Testis (tissue), 3 donors: Measurements from ENCODE around the gene SEC31A. TPM values are rescaled to one million over a fixed set of nuclear protein-coding genes. Genes with fewer than 3 reads are reported as not detected.

Source experiments
- DNase-seq: peaks from one replicate; pipeline ENCODE4 v3.0.0-alpha.2; 2019
- H3K27ac ChIP-seq, 2 donors: fragments of 200-600 bp; sonication (generic); one replicate each; pipeline ENCODE4 v1.5.1; 2019
- H3K27me3 ChIP-seq: fragments of 200-600 bp; sonication (generic); one replicate; pipeline ENCODE4 v1.5.1; 2019
- H3K36me3 ChIP-seq: fragments of 200-600 bp; sonication (generic); one replicate; pipeline ENCODE4 v1.5.1; 2017; ENCODE audit warnings: low read depth; ENCODE audit errors: missing control alignments
- H3K4me1 ChIP-seq: fragments of 200-600 bp; sonication (generic); one replicate; pipeline ENCODE4 v1.5.1; 2019
- H3K4me3 ChIP-seq, 2 donors: fragments of 200-600 bp; sonication (generic); one replicate each; pipeline ENCODE4 v1.5.1; 2017 to 2019
- H3K9me3 ChIP-seq: fragments of 200-600 bp; sonication (generic); one replicate; pipeline ENCODE4 v1.5.1; 2017
- POLR2A ChIP-seq: fragments of 450-650 bp; IDR thresholded peaks from one replicate; pipeline ENCODE4 v1.6.1; 2017; ENCODE audit warnings: antibody characterized with exemption, mild to moderate bottlenecking, moderate library complexity
- WGBS, 2 donors: methylation state at CpG; one replicate each; pipeline ENCODE4 v1.1.5; 2018; 5-methylcytosine and 5-hydroxymethylcytosine counted together
- intact Hi-C: fragments of 100-400 bp; cut with DNase I; formaldehyde crosslinking; loops from one replicate; pipeline ENCODE4 v1.15.1; 2023; ENCODE audit warnings: low total_unique reads
- polyA plus RNA-seq: library from polyadenylated mRNA; stranded (reverse); fragments of 350-450 nt; fragmentation: Illumina TruSeq; extraction: RNeasy Lipid Tissue Mini Kit (QIAGEN cat#74804); gene quantifications from one replicate; pipeline ENCODE4 v1.2.3, GENCODE V29; 2014; ENCODE audit warnings: low read depth, low replicate concordance; ENCODE audit not compliant: insufficient read depth
- total RNA-seq, 2 donors: library from RNA; depleted of rRNA; stranded (reverse); fragments of >200 nt; gene quantifications; one replicate each; pipeline ENCODE4 v1.2.3, GENCODE V29; 2016
- TF ChIP-seq, protein P1 (sequence below), 3 experiments: fragments of 450-650 bp in 2 of 3; fragments of 200-600 bp in 1 of 3; sonication (generic) in 1 of 3; IDR thresholded peaks; one replicate each; pipeline ENCODE4 v1.5.1; 2016 to 2019; ENCODE audit warnings: antibody characterized with exemption in 3 of 3, mild to moderate bottlenecking in 2 of 3, moderate library complexity in 1 of 3

SEC31A gene
- total and polyA plus RNA-seq, 3 donors from 2014 or later, result 131 to 191 (median 168) TPM

- intact Hi-C loops, result no loop called here
- H3K27ac ChIP-seq, result no peak overlapping the region
- H3K4me3 ChIP-seq, result no peak overlapping the region
- no peaks in the 10 kb centered on the region for H3K9me3 ChIP-seq
- H3K4me1 ChIP-seq, result no peaks in the 10 kb centered on the region
- no peak for TF ChIP-seq POLR2A
- TF ChIP-seq, protein P1, sequence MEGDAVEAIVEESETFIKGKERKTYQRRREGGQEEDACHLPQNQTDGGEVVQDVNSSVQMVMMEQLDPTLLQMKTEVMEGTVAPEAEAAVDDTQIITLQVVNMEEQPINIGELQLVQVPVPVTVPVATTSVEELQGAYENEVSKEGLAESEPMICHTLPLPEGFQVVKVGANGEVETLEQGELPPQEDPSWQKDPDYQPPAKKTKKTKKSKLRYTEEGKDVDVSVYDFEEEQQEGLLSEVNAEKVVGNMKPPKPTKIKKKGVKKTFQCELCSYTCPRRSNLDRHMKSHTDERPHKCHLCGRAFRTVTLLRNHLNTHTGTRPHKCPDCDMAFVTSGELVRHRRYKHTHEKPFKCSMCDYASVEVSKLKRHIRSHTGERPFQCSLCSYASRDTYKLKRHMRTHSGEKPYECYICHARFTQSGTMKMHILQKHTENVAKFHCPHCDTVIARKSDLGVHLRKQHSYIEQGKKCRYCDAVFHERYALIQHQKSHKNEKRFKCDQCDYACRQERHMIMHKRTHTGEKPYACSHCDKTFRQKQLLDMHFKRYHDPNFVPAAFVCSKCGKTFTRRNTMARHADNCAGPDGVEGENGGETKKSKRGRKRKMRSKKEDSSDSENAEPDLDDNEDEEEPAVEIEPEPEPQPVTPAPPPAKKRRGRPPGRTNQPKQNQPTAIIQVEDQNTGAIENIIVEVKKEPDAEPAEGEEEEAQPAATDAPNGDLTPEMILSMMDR (IDR thresholded peaks at IDR 0.05), result no peak
- no peaks in the 10 kb centered on the region for H3K36me3 ChIP-seq
- no peaks in the 10 kb centered on the region for H3K27me3 ChIP-seq
- DNase-seq, result no peak
- 97 to 98% methylated on average over 2 of the region's 2 CpGs for WGBS, 2 donors
Observed at GRCh38 chr4:82851318-82851717, 39.6 kb downstream of the SEC31A start.

DNA sequence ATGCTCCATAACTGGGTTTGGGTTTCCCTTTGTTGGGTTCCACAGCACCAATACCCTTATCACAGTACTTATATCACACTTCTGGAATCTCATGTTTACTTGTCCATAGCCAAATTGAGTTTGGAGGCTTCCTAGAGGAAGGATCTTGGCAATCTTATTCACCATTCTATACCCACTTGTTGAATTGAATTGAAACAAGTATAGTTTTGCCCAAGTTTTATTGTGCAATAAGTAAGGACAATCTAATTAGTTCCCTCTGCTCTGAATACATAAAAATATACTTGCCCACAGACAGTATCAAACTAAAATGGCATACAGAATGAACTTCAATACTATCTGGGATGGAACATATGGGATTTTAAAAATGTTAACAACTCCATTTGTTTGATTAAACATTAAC is 40.3 kb downstream of the SEC31A start:
- TF ChIP-seq, protein P1 (IDR thresholded peaks at IDR 0.05), result no peak
- TF ChIP-seq POLR2A, result no peak
- intact Hi-C loops, result no loop called here
- no peaks in the 10 kb centered on the region for H3K36me3 ChIP-seq

GRCh38 chr4:82848706-82849105 is 42.2 kb downstream of the SEC31A start:
- no peaks in the 10 kb centered on the region for H3K27me3 ChIP-seq
- intact Hi-C loops, result no loop called here
- no peak for DNase-seq
- no peaks in the 10 kb centered on the region for H3K9me3 ChIP-seq
- no peak overlapping the region for H3K4me3 ChIP-seq
- no peaks in the 10 kb centered on the region for H3K4me1 ChIP-seq
- whole genome bisulfite sequencing, 2 donors, result 75 to 85% methylated on average over 3 of the region's 3 CpGs
- no peaks in the 10 kb centered on the region for H3K36me3 ChIP-seq
- no peak overlapping the region for H3K27ac ChIP-seq
- TF ChIP-seq POLR2A, result no peak
- TF ChIP-seq, protein P1 (IDR thresholded peaks at IDR 0.05), result no peak

More for the DNA sequence above, 40.3 kb downstream of the SEC31A start:
- no peaks in the 10 kb centered on the region for H3K9me3 ChIP-seq
- H3K4me1 ChIP-seq, result no peaks in the 10 kb centered on the region
- no peak for DNase-seq
- no peak overlapping the region for H3K4me3 ChIP-seq
- no peaks in the 10 kb centered on the region for H3K27me3 ChIP-seq
- H3K27ac ChIP-seq, result no peak overlapping the region

- TF ChIP-seq, protein P1 (IDR thresholded peaks at IDR 0.05), result peak in 2 of 3 experiments; percentile 14 to 30
- TF ChIP-seq POLR2A, result no peak
- Histone ChIP-seq H3K4me1 (peaks cover 17% of the 10 kb centered on the region), H3K4me3 (no peak overlapping the region), H3K36me3 (no peaks in the 10 kb centered on the region), H3K27me3 (no peaks in the 10 kb centered on the region), H3K27ac (no peak overlapping the region), H3K9me3 (no peaks in the 10 kb centered on the region)
- DNase-seq, result no peak
- intact Hi-C loops, result no loop called here
Observed at GRCh38 chr4:82842593-82842992, 48.4 kb downstream of the SEC31A start.

GRCh38 chr4:82839624-82840023 is 51.3 kb downstream of the SEC31A start:
- TF ChIP-seq POLR2A, result no peak
- Histone ChIP-seq H3K4me3 (no peak overlapping the region), H3K36me3 (no peaks in the 10 kb centered on the region), H3K27me3 (no peaks in the 10 kb centered on the region), H3K4me1 (peaks cover 17% of the 10 kb centered on the region), H3K9me3 (no peaks in the 10 kb centered on the region), H3K27ac (no peak overlapping the region)
- intact Hi-C loops, result no loop called here
- no peak for DNase-seq
- WGBS, 2 donors, result 18 to 32% methylated on average over 1 of the region's 1 CpG
